Activated CD8-positive, alpha-beta memory T cell treated with anti-CD3 and anti-CD28 coated beads, Interleukin-2, amount 50 U/mL, for 48 hours (primary cell): ENCODE results near the gene FLAD1.
A peak's percentile ranks its signal among the peaks of the same experiment; 100 is the strongest.

Source experiments
- DNase-seq: peaks from one replicate; pipeline ENCODE4 v3.0.0-alpha.2; 2020

Gene FLAD1

DNA sequence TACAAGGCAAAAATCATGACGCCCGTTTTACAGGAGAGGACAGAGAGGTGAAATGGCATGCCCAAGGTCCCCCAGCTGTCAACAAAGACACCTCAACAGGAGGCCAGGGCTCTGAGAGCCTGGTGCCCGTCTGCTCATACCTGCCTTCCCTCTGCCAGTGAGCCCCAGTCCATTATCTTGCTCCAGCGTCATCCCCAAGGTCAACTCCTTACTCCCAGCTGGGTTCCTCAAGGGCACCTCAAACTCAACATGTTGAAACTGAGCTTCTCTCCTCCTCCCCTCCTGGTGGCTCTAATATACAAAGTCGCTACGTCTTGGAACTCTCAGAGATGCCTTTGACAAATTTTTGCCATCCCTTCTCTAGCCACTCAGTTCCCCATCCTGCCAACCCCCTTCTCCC lies 30.5 kb upstream of the FLAD1 start:
- no peak for DNase-seq

DNA sequence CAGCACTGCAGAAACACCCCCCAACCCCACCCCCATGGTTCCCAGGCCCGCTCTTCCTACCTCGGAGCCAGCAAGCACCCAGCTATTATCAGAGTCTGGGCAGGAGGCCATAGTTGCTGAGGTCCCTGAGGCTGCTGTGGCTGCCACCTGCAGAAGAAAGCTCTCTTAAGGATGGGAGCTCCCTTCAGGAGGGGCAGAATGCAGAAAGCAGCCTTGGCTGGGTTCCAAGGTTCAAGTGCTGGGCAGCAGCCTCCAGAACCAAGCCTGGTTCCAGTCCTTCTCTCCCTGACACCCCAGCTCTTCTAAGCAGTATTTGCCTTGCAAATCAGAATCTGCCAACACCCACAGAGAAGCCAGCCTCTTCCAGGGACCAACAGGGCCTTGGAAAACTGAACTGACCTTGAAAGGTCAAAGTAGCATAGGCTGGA lies 29.5 kb upstream of the FLAD1 start:
- DNase-seq: no peak

DNA sequence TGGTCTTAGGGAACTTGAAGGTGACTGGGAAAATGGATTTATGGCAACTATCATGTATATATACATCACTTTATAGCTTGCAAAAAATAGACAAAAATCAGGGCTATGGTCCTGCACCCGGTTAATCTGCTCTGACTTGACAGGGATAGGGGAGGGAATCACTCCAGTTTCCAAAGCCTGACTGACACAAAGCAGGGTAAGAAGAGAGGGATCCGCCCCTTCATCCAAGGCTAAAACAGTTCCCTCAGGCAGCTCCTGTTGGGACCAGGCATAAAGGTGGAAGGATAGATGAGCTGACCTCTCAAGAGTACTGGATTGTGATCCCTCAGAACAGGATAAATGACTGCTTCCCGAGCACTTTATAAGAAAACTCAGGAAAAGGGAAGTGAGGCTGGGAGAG lies 28.6 kb upstream of the FLAD1 start:
- DNase-seq: no peak

DNA sequence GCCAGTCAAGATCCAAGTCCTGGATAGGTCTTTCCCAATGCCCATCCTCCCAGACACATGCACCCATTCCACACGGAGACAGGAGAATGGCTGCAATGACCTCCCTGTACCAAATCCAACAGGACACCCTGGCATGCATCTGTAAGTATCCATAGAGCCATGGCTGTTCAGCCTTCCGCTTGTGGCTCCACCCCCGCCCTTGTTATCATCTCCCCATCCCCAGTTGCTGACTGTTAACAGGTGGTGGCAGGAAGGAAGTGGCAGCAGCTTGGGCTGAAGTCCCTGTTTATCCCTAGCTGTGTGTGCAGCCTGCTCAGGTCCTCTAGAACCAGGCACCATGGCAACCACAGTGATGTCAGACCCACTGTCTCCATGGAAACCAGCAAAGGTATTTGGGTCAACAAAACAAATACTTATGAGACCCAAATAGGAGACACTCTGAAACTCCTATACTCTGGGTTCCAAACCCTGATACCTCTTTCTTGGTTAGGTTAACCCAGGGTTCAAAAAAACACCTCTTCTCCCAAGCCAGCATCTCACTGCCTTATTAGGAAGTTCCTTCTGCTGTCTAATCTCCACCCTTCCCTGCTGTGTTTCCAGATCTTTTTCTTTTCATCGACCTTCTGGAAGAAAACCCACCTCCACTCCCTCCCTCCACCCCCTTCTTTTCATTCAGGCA lies 28.0 kb upstream of the FLAD1 start:
- peak; percentile 83 for DNase-seq

DNA sequence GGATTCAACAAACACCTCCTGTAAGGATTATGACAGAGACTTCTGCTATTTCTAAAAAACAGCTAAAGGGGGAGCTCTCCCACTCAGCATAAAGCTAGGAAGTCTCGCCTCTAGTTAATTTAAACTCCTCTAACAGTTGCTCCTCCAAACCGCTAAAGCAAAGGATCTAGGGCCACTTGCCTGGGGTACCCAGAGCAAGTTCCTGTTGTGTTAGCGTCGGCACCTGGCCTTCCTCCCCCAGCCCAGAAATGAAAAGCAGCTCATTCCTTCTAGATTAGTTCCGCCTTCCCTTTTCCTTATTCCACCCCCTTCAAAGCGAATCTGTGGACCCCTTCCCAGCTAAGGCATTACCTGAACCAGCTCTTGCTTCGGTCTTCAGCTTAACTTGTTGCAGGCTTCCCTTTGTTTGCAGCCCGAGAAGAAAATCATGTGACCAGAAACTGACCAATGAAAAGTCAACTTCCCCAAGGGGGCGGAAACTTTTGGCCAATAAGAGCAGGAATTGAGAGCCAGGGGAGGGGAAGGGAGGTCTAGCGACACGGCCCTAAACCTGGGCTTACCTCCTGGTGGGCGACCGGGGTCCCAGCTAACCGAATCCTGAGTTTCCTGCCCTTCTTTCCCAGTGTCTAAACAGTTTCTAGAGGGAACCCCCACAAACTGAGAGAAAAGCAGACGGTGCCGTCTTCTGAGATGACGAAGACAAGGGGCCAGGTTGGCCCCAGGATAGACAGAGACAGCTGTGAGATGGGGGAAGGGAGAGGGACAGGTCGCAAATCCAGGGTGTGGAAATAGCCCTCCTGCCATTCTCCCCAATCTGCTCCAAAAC lies 27.2 kb upstream of the FLAD1 start, which contains the start of gene PBXIP1:
PBXIP1 (minus strand) TSS at position 382 of the 826 bp plus-strand sequence. CDS start 2,378 bp downstream, outside the sequence.
- DNase-seq: peak; percentile 76

DNA sequence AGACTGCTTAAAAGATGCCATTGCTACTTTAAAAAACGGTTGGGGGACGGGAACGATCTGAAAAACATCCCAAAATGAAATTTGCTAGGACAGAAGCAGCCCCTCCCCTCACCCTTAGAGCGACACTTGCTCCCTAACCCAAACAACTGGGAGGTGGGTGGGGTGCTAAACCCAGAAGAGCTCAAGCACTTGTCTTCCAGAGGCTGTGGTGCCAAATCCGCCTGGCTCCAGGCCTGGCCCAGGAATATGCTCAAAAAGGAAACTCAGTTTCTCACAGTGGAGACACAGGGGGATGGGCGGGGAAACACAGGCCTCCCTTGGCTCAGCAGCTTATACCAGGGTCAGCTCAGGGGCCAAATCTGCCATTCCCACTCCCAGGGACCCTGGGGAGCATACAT lies 26.6 kb upstream of the FLAD1 start:
- no peak for DNase-seq

DNA sequence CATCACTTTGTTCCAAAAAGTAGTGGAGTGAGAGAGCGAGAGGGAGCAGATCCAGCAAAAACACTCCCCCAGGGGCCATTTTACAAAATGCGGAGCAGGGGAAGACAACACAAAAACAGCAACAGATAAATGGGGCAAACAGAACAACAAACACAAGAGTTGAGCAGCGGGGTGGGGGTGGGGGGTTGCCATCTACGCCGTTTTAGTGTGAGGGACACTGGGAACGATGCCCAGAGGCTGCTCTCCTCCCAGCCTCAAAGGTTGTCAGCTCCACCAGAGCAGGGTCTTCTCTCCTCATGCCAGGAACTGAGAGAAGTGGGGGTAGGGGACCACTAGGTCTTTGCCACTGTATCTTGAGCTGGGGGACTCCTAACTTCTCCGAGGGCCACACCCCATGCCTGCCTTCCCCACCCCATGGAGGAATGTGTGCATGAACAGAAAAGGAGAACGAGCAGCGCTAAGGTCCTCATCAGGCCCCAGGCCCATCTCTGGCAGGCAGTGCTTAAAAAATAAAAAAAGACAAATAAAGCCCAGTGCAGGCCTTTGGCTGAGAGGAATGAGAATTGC lies 26.0 kb upstream of the FLAD1 start:
- no peak for DNase-seq

DNA sequence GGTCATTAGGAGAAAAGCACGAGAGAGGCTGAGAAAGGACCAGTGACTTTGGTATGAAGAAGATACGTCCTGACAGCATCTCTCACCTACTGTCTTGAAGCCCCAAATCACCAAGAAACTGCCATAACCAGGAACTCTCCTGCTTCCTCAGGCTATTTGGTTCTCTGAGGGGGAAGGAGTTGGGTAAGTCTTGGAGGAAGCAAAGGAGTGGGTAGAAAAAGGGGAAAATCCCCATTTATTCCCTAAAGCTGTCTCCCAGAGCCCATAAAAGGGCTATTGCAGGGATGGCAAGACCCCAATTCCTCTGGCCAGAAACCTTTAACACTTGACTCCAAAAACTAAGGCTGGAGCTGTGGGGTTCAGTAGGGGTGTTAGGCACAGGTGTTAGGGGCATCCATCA lies 25.1 kb upstream of the FLAD1 start:
- no peak for DNase-seq

DNA sequence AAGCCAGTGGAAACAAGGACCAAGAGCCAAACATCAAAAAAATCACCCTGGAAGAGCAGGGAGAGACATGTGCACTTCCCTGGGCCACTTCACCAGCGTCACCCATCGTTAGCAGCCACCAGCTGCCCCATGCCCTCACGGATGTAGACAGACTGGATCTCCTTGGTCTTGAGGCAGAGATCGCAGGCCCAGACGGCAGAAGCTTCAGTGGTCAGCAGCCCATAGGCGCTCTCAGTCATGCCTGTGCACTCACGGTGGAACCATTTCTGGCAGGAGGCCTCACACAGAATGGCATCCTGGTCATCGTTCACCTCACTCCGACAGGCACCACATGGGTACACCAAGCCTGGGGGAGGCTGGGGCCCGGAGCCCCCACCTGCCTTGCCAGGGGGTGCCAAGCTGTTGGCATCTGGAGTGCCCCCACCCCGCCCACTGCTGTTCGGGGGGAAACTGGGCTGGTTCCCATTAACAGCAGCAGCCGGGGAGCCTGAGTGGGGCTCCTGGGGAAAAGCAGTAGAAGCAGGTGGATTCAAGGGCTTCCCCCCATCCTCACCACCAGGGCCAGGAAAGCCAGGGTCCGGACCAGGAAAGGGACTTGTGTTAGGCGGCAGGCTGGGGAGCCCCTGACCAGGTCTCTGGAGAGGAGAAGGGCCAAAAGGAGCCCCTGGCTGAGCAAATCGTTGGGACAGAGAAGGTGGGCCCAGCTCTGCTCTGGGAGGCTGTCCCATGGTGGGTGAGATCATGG lies 24.3 kb upstream of the FLAD1 start:
- DNase-seq: no peak

DNA sequence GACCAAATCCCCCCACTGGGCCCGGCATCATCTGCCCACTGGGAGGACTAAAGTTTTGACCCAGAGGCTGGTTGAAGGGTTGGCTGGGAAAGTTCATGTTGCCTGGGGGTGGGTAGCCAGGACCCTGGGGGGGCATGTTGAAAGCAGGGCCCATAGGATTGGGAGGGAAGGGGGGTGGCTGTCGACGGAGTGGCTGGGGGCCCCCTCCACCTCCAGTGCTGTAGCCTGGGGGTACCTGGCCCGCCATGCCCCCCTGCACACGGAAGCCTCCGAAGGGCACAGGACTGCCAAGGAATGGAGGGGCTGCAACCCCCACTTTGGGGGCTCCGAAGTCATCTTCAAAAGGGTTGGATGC lies 23.7 kb upstream of the FLAD1 start:
- DNase-seq: no peak

DNA sequence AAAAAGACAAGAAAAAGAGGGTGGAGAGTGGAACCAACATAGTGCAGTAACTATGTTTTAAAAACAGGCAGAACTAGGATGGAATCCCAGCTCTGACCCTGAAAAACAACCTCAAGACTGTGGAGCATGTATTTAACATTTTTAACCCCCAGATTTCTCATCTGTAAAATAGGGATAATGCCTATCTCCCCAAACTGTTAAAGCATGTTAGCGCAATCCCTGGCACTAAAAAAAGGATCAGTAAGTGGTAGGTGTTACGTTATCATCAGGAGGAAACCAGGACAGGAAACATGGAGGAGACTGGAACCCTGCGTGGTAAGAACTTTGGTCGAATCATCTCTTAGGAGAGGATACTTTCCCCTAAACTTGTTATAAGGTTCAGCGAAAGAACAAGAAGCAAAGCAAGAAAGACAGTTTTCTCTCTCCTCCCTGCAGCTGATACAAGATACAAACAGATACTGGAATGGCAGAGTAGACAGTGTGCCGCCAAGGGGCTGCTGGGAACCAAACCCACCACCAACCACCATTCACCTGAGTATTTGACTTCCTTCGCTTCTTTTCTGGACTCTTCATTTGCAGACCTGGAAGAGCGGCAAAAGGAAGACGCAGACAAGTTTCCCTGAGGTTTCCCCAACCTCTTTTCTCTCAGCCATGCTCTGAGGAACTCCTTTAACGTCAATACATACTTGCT lies 22.6 kb upstream of the FLAD1 start:
- no peak for DNase-seq

DNA sequence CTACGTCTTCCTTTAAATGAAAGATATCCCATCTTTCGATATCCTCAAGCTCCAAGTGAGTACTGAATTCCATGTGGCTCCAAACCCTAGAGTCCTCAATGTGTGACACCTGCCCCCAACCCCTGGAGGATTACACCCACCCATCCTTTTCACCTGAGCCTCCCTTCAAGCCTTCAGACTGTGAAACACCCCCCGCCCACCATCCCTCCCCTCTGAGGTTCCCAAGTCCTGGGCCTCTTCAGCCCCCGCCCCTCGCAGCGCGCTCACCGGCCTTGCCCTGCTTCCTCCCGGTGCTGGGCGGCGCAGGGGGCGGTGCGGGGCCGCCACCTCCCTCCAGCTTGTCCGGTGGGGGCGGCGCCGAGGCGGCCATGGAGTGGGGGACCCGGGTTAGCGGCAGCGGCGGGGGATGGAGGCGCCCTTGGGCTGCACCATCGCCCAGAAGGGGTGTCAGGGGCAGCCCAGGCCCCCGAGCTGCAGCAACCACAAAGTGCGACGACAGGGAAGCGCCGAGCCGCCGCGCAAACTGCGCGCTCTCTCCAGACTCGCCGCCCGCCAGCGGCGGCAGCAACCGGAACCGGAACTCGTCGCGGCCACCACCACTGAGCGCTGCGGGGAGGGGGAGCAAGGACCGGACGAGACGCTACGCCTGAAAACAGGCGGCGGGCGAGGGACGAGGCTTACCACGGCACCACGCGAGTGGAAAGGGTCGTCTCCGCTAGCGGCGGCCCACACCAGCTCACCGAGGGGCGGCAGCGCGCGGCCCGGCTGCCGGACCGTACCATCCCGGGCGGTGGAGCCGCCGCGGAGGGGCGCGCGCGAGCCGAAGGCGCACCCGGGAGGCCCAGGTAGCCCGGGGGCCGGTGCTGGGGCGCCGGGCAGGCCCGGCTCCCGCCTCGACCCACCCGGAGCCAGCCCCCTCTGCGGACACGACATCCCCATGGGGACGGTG lies 21.7 kb upstream of the FLAD1 start, which contains the start of gene PYGO2:
PYGO2 (minus strand) TSS at position 576 of the 949 bp plus-strand sequence; CDS start at position 370, 206 bp downstream.
- DNase-seq: peak; percentile 91

DNA sequence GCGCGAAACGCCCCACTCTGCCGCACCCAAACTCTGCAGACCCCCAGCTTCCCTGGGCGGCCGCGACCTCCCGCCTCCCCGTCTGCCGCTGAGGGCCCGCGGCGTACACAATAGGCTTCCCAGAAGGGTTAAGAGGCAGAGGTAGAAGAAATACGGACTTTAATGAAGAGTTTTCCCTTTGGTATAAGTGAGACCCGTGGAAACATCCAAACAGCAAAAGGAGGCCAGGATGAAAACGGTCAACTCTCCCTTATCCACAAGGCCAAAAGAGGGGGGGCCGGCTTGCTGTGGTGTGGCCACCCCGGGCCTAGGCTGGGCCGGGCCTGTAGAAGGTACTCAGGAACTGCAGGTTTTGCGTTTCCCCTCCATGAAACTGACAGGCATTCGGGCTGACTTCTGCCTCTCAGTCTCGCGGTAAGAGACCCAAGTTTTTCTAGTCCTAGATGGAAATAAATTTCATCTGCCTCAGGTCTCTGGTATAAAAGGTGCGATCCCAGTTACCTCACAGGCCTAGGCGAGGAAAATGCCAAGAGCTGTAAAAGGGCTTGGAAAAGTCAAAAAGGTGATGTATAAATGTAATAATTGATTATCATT lies 20.9 kb upstream of the FLAD1 start:
- no peak for DNase-seq

DNA sequence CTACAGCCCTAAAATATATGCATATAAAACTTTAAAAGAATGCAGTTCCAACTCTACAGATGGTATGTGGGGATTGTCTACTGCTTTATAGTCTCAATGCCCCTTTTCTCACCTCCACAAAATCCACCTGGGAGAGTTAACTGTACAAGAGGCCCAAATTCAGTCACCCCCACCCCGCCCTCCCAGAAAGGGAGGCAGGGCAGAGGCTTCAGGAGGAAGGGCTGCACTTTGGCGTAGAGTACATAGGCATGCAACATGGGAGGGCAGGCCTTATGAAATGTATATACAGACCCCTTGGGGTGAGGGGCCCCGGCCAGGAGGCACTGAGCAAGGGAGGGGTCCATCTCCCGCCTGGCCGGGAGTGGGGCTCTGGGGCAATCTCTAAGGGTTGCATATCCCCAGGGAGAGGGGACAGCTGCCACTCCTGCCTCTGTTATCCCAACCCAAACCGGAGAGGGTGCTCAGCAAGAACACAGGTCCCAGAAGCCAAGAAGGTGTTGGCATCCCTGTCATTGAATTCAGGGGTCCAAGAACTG lies 20.3 kb upstream of the FLAD1 start:
- no peak for DNase-seq

DNA sequence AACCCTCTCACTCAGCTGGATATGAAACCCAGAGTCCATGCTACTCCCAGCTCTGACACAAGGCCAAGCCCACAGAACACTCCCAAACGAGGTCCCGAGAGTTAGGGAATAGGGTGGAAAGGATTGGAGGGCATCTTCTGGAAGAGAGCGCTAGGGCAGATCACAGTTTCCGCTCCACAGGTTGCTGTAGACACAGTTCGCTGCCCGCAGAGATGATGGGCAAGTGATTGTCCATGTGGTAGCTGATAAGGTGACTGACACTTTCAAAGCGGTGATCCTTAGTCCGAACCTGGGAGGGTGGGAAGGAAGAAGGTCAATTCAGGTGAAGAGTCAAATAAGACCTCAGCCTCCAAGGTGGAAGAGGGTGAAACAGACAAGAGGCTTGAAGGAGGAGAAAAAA lies 19.5 kb upstream of the FLAD1 start:
- no peak for DNase-seq

DNA sequence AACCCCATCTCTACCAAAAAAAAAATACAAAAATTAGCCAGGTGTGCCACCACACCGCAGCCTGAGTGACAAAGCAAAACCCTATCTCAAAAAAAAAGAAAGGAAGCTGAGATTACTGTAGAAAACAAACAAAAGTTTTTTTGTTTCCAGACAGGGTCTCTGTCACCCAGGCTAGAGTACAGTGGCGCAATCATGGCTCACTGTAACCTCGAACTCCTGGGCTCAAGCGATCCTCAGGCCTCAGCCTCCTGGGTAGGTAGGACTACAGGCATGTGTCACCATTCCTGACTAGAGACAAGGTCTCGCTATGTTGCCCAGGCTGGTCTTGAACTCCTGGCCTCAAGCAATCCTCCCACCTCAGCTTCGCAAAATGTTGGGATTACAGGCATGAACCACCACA lies 18.8 kb upstream of the FLAD1 start:
- no peak for DNase-seq

DNA sequence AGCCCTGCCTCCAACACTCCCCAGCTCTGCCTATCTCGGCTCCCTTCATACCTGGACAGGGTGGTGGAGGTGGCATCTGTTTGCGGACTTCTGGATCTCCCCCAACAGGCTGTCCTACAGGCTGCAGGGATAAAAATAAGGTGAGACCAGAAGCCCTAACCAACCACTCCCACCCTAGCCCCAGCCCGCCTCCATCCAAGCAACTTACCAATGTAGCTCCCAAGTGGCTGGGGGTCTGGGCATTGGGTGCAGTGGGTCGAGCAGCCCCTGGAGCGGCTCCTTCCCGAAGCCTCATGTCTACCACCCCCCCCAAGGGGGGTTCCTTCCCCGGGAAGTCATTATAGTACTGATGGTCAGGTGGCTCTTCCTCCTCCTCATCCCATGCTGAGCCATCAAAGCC lies 17.0 kb upstream of the FLAD1 start:
- no peak for DNase-seq

DNA sequence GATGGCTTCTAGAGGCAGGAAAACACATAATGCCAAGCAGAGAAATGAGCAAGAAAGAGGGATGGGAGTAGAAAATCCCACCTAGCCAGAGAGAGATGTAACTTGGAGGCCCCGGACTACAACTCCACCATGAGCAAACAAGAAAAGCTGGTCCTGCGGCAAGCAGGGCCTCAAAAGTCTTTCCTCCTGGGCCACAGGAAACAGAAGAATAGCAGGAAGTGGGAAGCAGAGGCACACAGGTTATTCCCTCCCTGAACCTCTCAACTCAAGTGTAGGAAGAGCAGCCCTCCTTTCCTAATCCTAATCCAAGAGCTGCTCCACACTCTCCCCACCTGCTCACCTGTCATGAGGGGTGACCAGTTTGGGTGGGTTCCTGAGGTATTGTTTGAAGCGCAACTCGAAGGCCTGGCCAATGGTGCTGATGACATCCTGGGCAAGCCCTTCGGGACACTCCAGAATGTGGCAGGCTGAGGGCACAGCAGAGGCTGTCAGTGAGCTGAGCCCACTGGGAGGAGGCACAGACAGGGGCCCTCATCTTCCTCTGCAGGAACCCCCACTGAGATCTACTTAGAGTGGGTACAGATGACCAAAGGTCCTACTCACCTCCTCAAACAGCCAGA lies 15.7 kb upstream of the FLAD1 start:
- DNase-seq: no peak

DNA sequence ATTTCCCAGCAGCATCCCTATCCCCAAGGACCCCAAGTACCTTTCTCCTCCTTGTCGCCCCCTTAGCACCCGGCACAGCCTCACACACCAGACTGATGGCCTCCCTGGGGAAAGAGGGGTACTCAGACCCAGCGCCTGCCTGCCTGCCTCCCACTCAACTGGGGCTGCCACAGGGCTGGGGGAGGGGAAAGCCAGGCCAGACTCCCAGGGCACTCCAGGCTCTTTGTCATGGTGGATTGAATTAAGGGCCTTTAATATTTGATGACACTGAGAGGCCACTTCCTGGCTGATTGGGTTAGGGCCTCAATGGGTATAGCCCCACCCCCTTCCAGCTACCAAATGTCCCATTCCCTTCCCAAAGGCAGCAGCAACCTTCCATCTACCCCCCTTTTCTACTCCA lies 14.4 kb upstream of the FLAD1 start:
- no peak for DNase-seq

DNA sequence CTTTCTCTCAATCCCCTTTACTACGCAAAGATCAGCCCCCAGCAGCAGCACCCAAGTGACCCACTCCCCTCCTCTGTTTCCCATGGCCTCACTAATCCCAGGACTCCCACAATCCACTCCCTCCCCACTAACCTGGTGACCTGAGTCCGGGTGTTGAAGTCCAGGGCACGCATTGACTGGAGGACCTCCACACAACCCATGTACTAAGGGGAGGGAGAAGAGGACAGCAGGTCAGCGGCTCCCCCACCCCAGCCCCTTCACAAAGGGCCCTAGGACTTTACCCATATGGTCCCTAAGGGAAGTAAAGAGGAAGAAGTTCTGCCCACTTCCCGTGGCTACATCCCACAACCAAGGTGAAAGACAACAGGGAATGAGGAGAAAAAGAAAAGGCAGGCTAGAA lies 13.9 kb upstream of the FLAD1 start:
- no peak for DNase-seq
